Eye (tissue), 1 donor: Measurements from ENCODE around the gene OBI1.
"Not testable (repeated sequence)": the region's sequence is repeated elsewhere in the genome, so short reads cannot be mapped to it uniquely, and the experiment has no call there.

Experiments
- DNase-seq: peaks from one replicate; pipeline ENCODE4 v3.0.0-alpha.2; 2015

The OBI1 gene

DNA sequence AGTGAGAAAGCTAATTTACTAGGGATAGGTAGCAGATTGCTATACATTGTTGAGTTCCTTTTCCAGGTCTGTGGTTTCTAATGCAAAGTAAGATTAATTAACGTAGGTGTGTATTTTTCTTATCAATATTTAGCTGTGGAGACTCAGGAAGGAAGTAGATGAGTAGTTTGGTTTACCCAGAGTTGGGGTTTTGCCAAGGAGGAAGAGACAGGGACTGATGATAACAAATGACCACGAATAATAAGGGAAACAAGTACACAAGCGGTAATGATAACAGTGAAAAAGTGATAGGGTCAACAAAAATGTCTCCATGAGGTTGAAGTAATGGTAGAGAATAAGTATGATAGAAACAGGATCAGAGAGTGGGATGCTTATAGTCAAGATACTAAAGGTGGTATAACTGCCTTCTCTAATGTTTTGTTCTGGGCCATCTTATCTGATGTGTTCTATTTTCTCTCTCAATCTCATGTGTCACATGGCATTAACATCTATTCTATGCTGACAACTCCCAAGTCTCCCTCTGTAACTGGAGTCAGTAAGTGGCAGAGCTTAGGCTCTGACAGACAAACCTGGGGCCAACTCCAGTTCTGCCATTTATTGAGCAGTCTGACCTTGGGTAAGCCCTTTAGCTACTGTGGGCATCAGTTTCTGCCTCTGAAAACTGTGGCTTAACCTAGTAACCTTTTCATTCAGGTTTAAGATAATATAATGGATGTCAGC, 8.8 kb downstream of the OBI1 start:
- DNase-seq, result peak; percentile 48

DNA sequence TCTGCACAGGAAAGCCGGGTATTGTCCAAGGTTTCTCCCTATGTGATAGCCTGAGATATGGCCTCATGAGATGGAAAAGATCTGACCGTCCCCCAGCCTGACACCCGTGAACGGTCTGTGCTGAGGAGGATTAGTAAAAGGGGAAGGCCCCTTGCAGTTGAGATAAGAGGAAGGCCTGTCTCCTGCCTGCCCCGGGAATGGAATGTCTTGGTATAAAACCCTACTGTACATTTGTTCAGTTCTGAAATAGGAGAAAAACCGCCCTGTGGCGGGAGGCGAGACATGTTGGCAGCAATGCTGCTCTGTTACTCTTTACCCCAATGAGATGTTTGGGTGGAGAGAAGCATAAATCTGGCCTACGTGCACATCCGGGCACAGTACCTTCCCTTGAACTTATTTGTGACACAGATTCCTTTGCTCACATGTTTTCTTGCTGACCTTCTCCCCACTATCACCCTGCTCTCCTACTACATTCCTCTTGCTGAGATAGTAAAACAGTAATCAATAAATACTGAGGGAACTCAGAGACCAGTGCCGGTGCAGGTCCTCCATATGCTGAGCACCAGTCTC, 11.8 kb downstream of the OBI1 start:
- not testable (repeated sequence) for DNase-seq

DNA sequence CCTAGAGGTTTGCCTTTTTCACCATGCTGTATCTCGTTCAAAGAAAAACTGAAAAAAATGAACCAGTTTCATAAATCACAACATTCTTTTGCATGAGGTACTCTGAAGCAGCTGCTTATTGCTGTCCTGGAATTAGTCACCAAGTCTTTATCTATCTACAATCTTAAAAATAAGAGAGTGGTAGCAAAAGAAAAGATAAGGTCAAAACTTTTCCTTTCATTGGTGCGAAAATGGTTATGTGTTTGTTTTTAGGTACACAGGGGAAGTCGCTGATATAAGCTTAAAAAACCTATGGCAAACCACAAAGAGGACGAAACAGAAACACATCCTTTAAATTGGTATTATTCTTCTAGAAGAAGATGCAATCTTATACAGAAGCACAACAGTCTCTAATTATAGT, 20.7 kb downstream of the OBI1 start:
- DNase-seq, result no peak

DNA sequence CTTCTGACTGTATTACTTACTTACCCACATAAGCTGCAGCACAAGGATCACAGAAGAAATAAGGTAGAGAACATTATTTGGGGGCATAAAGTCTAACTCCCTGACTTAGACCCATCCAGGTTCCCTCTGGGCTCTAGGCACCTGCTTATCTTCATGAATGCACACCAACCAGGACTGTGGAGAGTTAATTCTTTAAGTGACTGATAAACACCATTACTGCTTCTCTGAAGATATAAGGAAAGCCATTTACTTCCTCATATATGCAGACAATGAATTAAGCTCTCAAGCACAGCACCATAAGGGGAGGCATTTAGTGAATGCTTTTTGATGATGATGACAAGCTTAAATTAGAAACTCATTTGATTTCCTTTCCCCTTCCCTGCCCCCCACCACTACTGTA, 22.5 kb downstream of the OBI1 start:
- no peak for DNase-seq

GRCh38 chr13:78632996-78633395, 26.0 kb downstream of the OBI1 start:
- DNase-seq, result no peak

DNA sequence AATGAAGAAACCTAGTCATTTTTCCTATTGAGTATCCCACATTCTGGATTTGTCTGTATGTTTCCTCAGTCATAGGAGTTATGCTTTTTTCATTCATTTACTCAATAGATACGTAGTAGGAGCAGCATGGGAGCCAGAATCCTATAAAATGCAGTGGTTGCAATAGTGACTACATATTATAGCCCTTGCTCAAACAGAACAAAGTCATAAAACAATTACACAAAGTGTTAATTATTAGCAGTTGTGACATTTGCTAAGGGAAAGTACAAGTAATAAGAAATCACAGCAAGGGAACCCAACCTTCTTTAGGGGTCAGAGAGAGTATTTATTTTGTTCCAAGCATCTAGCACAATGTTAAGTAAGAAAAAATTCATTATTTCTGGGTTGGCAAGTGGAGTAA, 27.9 kb downstream of the OBI1 start:
- DNase-seq, result no peak

- no peak for DNase-seq
Observed at GRCh38 chr13:78630511-78630910, 28.4 kb downstream of the OBI1 start.

GRCh38 chr13:78625384-78625783, 33.6 kb downstream of the OBI1 start:
- no peak for DNase-seq

DNA sequence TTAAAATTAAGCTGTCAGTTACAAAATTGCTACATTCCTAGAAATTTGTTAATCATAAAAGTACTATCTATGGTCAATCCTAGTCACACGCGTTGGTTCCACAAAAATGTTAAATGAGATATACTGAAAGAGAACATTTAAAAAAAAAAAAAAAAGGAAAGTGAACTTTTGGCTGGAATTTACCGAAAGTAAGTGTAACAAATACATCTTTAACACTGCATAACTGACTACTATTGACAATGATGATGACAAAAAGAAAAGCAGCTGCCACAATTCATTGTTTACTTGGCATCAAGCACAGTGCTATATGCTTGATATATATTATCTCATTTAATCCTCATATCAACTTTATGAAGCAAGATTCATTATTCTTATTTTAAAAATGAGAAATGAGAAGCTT, 35.8 kb downstream of the OBI1 start:
- DNase-seq, result no peak

DNA sequence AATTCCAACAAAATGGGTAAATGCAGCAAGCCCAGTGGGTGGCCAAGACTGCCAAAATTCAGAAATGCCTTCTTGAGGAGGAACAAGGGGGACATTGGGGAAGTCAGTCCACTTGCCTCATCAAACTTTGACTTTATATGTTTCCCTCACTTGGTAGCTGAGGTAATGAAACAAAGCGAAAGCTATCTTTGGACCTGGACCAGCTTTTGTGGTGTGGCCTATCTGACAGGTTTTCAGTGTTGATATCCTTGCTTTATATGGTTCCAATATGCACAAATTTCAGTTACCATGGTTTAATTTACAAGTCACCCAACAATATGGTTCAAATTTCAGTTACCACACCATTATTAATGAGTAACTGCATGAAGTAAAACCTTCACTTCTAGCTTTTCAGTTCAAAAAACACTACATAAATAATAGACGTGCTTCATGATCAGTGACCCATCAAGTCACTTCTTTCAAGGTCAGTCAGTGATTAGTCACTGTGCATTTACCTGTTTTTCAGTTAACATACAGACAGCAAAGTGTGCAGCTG, 38.0 kb downstream of the OBI1 start:
- no peak for DNase-seq

DNA sequence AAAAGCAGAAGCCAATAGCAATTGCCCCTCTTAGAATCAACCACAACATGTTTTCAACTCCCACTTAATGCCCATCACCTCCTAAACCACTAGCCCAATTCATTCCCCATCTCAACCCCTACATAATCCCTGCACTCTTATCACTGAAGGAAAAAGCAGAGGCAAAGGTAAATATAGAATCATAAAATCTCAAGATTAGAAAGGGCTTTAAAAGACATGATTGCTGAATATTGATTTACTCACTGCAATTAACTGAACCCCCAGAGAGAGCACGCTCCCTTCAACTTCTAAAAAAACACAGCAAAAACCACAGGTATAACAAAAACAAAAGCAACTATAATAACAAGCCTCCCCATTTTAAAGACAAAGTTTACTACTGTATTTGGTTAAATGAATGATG, 40.5 kb downstream of the OBI1 start:
- no peak for DNase-seq

GRCh38 chr13:78611040-78611439, 47.9 kb downstream of the OBI1 start:
- DNase-seq, result no peak

DNA sequence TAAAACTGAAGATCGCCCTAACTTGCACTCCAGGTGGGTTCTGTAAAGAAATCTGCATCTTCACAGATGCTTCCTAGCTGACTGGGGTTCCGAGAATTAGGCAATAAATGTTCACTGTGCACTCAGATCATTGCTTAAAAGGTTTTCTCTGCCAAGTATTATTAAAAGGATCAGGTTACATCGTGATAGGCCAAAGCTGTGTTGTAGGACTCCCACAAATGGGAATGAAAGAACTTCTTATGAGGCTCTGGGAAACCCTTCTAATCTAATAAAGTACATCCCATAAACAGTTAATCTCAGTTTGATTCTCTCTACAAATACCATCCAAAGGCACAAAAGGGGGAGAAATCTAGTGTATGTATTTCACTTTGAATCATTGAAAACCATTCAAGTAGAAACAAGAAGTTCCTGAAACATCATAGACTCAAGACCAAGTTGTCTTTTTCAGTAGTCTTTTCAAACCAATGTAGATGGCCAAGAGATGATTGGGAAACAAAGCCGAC, 48.5 kb downstream of the OBI1 start:
- DNase-seq, result no peak

- peak; percentile 77 for DNase-seq
Observed at GRCh38 chr13:78609464-78610205, 49.3 kb downstream of the OBI1 start.

GRCh38 chr13:78608688-78609463, 50.1 kb downstream of the OBI1 start:
- DNase-seq, result peak; percentile 74

DNA sequence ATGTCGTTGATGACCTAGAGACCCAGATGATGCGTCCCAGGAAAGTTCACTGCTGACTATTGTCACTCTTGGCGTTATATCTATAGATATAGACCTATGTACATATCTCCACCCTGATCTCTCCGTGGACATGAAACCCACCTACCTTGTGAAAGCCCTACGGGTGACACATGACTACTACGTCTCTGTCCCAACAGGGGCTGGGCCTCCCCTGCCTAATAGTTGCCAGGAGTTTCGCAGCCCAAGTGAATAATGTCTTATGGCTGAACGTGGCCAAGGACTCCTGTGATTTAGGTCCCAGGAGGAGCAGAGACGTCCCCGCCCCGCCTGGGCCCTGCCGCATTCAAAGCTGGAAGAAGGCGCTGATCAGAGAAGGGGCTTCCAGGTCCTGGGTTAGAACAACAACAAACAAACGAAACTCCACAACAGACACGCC, 50.7 kb downstream of the OBI1 start:
- DNase-seq, result peak; percentile 61

GRCh38 chr13:78607409-78608251, 51.3 kb downstream of the OBI1 start:
- DNase-seq, result peak; percentile 54

GRCh38 chr13:78606471-78607408, 52.2 kb downstream of the OBI1 start:
- peak; percentile 62 for DNase-seq

- DNase-seq, result peak; percentile 78
Observed at GRCh38 chr13:78604782-78605611, 54.0 kb downstream of the OBI1 start.
